ENCODE measurements around the gene TUBGCP2. TPM values are rescaled to one million over a fixed set of nuclear protein-coding genes. Genes with fewer than 3 reads are reported as not detected.

Gene TUBGCP2
- total and polyA plus RNA-seq, 2 of the 13 experiments (the other 11 are each of a cell fraction or from before 2014, with no cell fraction given) = 21.3 to 34.5 TPM

DNA sequence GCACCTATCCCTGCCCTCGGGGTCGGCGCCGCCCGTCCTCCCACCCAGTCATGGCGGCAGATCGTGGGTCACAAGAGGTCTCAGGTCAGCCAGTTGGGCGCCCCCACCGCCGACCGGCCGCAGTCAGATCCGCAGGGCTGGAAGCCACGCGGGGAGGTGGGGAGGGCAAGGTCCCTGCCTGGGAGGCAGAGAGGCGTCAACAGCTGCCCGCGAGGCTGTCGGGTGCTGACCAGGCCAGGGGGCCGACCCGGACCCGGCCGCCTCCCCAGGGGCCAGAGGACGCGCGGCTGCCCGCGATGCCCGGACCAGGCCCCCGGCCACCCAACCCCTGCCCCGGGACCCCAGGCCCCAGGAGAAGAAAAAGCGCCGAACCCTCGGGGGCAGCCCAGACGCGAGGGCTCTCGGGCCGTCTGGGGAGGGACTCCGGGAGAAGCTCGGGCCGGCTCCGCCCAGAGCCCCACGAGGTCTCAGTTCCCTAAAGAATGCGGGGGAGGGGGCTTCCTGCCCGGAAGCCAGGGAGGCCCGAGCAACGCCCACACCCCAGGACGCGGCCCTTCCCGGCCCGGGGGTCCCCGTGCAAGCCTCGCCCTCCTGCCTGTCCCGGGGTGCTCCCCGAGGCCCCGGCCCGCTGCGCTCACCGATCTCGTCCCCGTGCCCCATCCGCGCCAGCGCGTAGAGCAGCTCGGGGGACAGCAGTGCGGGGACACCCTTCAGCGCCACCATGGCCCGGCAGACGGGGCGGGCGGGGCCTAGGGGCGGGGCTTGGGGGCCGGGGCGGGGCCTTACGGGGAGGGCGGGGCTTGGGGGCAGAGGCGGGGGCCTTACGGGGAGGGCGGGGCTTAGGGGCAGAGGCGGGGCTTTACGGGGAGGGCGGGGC lies 48.9 kb upstream of the TUBGCP2 start, which contains the start of gene FUOM (continued):
- peak; percentile 71; the same call in 1 of the 2 replicates for TF ChIP-seq KDM5B (CRISPR knock-in tag; IDR thresholded peaks at IDR 0.05; ENCODE audit: borderline replicate concordance)
- TF ChIP-seq NR2F1 (CRISPR knock-in tag; IDR thresholded peaks at IDR 0.05) = peak in 1 of 2 experiments; percentile 57; a peak in 3 of 4 replicates
- TF ChIP-seq TARDBP (CRISPR knock-in tag; IDR thresholded peaks at IDR 0.05) = peak; percentile 41; the same call in 1 of the 2 replicates
- TF ChIP-seq NONO (IDR thresholded peaks at IDR 0.05) = no peak
- peak; percentile 52; the same call in 1 of the 2 replicates for TF ChIP-seq NONO (CRISPR knock-in tag; conservative IDR thresholded peaks at IDR 0.05)
- no peak for TF ChIP-seq TAF15 (IDR thresholded peaks at IDR 0.05; ENCODE audit: low read depth, low read length, poor library complexity, severe bottlenecking)
- TF ChIP-seq MAFK (conservative IDR thresholded peaks at IDR 0.05 in 1 of 2, IDR thresholded peaks at IDR 0.05 in 1 of 2; ENCODE audit: low read length in 2 of 2) = no peak
- no peak for TF ChIP-seq ZNF326 (CRISPR knock-in tag; IDR thresholded peaks at IDR 0.05; ENCODE audit: borderline replicate concordance)
- TF ChIP-seq, protein P1, sequence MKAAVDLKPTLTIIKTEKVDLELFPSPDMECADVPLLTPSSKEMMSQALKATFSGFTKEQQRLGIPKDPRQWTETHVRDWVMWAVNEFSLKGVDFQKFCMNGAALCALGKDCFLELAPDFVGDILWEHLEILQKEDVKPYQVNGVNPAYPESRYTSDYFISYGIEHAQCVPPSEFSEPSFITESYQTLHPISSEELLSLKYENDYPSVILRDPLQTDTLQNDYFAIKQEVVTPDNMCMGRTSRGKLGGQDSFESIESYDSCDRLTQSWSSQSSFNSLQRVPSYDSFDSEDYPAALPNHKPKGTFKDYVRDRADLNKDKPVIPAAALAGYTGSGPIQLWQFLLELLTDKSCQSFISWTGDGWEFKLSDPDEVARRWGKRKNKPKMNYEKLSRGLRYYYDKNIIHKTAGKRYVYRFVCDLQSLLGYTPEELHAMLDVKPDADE (CRISPR knock-in tag; IDR thresholded peaks at IDR 0.05) = no peak
- TF ChIP-seq FOXC1 (CRISPR knock-in tag; IDR thresholded peaks at IDR 0.05; ENCODE audit: borderline replicate concordance) = no peak; the same call in 1 of the 2 replicates
- 0 out of 2 replicates have a peak, but pooled peaks have one; percentile 3 for TF ChIP-seq SMAD3 (CRISPR knock-in tag; IDR thresholded peaks at IDR 0.05)
- TF ChIP-seq ZIK1 (CRISPR knock-in tag; IDR thresholded peaks at IDR 0.05; ENCODE audit: borderline replicate concordance, low read depth) = 0 out of 2 replicates have a peak, but pooled peaks have one; percentile 48
- no peak for TF ChIP-seq CCDC6 (CRISPR knock-in tag; IDR thresholded peaks at IDR 0.05)
- TF ChIP-seq SP1 (IDR thresholded peaks at IDR 0.05) = no peak
- TF ChIP-seq SP1 (CRISPR knock-in tag; IDR thresholded peaks at IDR 0.05) = peak; percentile 75
- TF ChIP-seq, protein P2, sequence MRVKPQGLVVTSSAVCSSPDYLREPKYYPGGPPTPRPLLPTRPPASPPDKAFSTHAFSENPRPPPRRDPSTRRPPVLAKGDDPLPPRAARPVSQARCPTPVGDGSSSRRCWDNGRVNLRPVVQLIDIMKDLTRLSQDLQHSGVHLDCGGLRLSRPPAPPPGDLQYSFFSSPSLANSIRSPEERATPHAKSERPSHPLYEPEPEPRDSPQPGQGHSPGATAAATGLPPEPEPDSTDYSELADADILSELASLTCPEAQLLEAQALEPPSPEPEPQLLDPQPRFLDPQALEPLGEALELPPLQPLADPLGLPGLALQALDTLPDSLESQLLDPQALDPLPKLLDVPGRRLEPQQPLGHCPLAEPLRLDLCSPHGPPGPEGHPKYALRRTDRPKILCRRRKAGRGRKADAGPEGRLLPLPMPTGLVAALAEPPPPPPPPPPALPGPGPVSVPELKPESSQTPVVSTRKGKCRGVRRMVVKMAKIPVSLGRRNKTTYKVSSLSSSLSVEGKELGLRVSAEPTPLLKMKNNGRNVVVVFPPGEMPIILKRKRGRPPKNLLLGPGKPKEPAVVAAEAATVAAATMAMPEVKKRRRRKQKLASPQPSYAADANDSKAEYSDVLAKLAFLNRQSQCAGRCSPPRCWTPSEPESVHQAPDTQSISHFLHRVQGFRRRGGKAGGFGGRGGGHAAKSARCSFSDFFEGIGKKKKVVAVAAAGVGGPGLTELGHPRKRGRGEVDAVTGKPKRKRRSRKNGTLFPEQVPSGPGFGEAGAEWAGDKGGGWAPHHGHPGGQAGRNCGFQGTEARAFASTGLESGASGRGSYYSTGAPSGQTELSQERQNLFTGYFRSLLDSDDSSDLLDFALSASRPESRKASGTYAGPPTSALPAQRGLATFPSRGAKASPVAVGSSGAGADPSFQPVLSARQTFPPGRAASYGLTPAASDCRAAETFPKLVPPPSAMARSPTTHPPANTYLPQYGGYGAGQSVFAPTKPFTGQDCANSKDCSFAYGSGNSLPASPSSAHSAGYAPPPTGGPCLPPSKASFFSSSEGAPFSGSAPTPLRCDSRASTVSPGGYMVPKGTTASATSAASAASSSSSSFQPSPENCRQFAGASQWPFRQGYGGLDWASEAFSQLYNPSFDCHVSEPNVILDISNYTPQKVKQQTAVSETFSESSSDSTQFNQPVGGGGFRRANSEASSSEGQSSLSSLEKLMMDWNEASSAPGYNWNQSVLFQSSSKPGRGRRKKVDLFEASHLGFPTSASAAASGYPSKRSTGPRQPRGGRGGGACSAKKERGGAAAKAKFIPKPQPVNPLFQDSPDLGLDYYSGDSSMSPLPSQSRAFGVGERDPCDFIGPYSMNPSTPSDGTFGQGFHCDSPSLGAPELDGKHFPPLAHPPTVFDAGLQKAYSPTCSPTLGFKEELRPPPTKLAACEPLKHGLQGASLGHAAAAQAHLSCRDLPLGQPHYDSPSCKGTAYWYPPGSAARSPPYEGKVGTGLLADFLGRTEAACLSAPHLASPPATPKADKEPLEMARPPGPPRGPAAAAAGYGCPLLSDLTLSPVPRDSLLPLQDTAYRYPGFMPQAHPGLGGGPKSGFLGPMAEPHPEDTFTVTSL (CRISPR knock-in tag; IDR thresholded peaks at IDR 0.05; ENCODE audit: borderline replicate concordance) = no peak
- TF ChIP-seq CEBPG (CRISPR knock-in tag; IDR thresholded peaks at IDR 0.05) = no peak
- no peak for TF ChIP-seq ZNF282 (IDR thresholded peaks at IDR 0.05; ENCODE audit: partially characterized antibody)
- TF ChIP-seq, protein P3, sequence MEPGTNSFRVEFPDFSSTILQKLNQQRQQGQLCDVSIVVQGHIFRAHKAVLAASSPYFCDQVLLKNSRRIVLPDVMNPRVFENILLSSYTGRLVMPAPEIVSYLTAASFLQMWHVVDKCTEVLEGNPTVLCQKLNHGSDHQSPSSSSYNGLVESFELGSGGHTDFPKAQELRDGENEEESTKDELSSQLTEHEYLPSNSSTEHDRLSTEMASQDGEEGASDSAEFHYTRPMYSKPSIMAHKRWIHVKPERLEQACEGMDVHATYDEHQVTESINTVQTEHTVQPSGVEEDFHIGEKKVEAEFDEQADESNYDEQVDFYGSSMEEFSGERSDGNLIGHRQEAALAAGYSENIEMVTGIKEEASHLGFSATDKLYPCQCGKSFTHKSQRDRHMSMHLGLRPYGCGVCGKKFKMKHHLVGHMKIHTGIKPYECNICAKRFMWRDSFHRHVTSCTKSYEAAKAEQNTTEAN (CRISPR knock-in tag; conservative IDR thresholded peaks at IDR 0.05) = no peak
- TF ChIP-seq ELF3 (CRISPR knock-in tag; IDR thresholded peaks at IDR 0.05) = 0 out of 2 replicates have a peak, but pooled peaks have one; percentile 15
